ENCODE data around the gene DGLUCY.
A peak's percentile ranks its signal among the peaks of the same experiment; 100 is the strongest.
"Not testable (repeated sequence)": the region's sequence is repeated elsewhere in the genome, so short reads cannot be mapped to it uniquely, and the experiment has no call there.

Gene DGLUCY, protein sequence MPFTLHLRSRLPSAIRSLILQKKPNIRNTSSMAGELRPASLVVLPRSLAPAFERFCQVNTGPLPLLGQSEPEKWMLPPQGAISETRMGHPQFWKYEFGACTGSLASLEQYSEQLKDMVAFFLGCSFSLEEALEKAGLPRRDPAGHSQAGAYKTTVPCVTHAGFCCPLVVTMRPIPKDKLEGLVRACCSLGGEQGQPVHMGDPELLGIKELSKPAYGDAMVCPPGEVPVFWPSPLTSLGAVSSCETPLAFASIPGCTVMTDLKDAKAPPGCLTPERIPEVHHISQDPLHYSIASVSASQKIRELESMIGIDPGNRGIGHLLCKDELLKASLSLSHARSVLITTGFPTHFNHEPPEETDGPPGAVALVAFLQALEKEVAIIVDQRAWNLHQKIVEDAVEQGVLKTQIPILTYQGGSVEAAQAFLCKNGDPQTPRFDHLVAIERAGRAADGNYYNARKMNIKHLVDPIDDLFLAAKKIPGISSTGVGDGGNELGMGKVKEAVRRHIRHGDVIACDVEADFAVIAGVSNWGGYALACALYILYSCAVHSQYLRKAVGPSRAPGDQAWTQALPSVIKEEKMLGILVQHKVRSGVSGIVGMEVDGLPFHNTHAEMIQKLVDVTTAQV

DNA sequence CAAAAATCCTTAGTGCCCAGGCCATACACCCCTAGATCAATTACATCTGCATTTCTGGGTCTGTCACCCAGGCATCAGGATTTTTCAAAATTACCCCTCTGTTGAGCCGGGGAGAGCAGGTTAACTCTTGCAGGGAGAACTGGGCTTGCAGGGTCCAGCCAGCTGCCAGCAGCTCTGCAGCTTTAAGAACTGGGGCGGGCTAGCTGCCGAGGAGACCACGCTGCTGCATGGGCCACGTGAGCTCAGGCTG is at the start of gene DGLUCY:
DGLUCY (plus strand) TSS at position 245 of the 250 bp plus-strand sequence. CDS start 46,222 bp downstream, outside the sequence.
- intact Hi-C loops (cut with DNase I) = no loop called here
- no peak for DNase-seq

DNA sequence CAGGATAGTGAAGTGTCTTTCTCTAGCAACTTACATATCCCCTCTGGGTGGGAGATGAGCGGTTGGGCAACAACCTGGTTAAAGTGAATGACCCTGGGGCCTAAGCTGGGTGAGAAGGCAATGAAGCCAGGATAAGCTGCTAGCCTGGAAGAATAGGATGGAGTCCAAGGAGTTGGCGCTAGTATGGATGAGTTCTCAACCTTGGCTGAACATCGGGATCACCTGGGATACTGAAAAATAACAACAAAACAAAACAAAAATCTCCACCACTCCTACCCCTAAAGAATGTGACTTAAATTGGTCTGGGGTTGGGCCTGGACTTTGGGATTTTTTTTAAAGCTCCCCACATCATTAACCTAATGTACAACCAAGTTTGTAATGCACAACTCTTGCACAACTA is 48.6 kb upstream of the DGLUCY start:
- intact Hi-C loops (cut with DNase I) = loop anchor here (10.0 kb wide), 1 partner anchor 160 kb away; no protein-coding TSS in a partner anchor
- DNase-seq = no peak

DNA sequence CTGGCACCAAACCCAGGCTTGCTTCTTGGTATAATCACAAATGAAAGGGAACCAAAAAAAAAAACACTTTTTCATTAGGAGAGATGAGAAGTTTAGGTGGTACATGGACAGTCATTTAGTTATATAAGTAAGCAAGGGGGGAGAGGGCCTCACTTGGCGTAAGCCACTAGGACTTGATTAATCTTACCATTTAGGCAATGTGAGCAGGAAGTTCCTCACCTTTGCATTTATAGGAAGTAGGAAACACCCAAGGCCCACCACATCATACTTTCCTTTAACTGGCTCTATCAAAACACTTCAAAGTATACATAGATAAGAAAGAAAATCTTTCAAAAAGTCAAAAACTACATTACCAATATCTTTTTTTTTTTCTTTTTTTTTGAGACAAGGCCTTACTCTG is 46.7 kb upstream of the DGLUCY start:
- intact Hi-C loops (cut with DNase I) = loop anchor here (10.0 kb wide), 1 partner anchor 162 kb away; no protein-coding TSS in a partner anchor
- no peak for DNase-seq

DNA sequence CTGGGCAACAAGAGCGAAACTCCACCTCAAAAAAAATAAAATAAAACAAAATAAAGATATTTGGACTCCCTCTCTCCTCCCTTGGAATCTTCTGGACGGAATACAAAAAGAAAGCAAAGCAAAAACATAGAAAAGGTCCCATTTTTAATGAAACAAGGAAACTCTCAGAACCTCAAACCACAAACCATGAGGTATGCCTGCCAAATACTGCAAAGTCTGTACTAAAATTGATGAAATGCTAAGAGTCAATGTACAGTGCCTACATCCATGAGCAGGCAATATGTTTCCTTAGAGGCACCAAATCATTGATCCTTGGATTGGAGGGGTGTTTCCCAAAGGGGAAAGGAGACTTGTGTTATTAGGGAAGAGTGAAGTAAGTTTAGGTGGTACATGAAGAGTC is 45.2 kb upstream of the DGLUCY start:
- intact Hi-C loops (cut with DNase I) = loop anchor here (10.0 kb wide), 1 partner anchor 164 kb away; no protein-coding TSS in a partner anchor
- no peak for DNase-seq

DNA sequence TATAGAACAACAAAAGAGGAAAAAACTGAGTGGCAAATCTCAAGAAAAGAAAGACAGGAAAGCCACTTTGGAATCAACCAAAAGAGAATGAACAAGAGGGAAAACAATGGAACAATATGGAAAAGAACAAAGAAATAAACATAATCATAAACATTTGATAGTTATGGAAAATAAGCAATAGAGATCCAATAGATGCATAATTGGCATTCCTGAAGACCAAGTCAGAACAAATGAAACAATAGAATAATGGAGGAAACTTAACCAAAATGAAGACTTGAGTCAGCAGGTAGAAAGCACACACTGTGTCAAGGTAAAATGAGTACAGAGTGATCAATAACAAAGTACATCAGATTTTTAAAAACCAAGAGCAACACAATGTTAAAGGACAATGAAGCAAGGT is 43.3 kb upstream of the DGLUCY start:
- intact Hi-C loops (cut with DNase I) = no loop called here
- DNase-seq = no peak

DNA sequence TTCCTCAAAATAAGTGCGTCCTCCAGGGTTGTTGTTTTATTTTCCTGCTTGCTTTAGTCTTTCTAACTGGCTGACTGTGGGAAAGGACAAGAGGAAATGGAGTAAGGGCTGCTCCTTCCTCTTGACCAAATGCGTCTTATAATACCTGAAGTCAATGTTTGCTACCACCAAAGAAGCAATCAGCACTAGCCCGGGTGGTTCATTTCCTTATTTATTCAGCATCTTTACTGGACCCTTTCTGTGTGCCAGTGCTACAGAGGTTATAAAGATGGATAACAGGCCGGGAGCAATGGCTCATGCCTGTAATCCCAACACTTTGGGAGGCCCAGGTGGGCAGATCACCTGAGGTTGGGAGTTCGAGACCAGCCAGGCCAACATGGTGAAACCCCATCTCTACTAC is 38.3 kb upstream of the DGLUCY start:
- DNase-seq = peak in 1 of 42 donors; percentile 7
- intact Hi-C loops (cut with DNase I) = no loop called here

DNA sequence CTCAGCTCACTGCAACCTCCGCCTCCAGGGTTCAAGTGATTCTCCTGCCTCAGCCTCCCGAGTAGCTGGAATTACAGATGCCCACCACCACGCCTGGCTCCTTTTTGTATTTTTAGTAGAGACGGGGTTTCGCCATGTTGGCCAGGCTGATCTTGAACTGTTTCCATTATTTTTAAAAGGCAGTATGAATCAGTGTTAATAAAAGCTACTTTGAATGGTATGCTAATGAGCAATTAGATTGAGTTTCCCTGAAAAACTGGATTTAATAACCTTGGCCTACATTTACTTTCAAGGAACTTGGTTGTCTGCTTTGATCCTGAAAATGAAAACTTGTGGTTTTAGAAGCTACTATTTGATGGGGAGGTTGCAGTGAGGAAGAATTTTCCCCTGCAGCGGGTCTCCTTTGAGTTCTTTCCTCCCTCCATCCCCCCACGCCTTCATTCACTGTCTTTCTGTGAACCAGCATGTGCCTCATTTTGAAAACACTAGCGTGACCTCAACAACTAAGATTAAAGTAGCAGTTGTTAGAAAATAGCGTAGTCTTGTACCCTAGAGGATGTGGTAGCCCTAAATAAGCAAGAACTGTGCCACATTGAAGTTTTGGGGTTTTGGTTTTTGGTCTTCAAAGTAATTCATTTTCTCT is 35.7 kb upstream of the DGLUCY start:
- intact Hi-C loops (cut with DNase I) = no loop called here
- DNase-seq = no peak

DNA sequence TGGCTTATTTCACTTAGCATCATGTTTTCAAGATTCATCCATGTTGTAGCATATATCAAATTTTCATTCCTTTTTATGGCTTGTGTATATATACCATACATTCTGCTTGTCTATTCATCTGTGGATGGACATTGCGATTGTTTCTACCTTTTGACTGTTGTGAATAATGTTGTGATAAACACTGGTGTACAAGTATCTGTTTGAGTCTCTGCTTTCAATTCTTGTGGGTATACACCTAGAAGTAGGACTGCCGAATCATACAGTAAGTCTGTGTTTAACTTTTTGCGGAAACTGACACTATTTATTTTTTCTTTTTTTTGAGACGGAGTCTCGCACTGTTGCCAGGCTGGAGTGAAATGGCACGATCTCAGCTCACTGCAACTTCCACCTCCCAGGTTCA is 33.8 kb upstream of the DGLUCY start:
- intact Hi-C loops (cut with DNase I) = no loop called here
- no peak for DNase-seq

DNA sequence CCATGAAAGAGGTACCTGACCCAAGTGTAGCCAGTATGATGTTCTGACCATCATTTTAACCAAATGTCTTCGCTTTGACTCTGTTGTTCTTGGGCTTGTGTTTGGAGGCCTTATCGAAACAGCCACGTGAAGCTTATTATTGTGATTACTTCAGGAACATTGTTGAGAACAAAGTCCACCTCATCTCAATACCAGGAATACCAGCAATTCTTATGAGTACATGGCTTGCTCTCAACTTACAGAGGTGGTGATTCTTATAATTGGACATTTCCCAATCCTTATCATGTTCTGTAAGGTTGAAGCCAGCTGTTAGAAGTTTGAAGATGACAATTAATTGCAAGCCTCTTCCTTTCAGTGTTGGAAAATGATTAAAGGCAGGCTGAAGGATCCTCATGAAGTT is 31.6 kb upstream of the DGLUCY start:
- no peak for DNase-seq

DNA sequence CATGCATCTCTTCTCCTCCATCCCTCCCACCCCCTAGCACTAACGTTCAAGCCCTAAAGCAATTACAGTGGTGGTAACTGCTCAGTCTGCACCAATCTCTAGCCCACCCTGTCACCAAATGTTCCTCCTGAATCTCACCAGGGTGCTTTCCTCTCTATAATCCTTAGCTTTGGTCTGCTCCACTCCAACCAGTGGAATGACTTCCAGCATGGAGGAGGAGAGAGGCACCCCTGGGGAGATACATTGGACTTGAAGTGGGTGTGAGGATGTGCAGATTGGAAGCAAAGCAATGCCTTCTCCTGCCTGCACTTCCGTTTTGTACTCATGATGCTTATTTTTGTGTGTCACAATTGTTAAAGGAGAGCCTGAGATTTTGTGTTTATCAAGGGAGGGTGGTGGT is 29.4 kb upstream of the DGLUCY start:
- DNase-seq = no peak
- intact Hi-C loops (cut with DNase I) = no loop called here

More for the DNA sequence above, 31.6 kb upstream of the DGLUCY start:
- intact Hi-C loops (cut with DNase I) = no loop called here

DNA sequence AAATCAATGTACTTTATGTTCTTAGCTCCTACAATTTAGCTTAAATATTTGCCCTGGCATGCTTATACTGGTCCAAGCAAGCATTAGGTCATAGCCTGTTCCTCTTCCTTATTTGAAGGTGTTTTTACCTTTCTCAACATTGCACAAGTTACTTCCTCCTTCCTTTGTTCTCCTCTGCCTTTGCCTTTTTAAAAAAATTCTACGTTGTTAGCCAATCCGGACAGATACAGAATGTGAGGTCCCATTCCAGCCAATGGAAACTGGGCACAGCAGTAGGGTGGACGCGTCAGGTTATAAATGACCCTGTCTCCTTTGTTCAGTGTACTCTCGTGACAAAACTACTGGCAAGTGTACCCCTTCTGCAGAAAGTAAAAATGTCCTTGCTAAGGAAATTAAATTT is 26.4 kb upstream of the DGLUCY start:
- intact Hi-C loops (cut with DNase I); DNase-seq: not testable (repeated sequence)

DNA sequence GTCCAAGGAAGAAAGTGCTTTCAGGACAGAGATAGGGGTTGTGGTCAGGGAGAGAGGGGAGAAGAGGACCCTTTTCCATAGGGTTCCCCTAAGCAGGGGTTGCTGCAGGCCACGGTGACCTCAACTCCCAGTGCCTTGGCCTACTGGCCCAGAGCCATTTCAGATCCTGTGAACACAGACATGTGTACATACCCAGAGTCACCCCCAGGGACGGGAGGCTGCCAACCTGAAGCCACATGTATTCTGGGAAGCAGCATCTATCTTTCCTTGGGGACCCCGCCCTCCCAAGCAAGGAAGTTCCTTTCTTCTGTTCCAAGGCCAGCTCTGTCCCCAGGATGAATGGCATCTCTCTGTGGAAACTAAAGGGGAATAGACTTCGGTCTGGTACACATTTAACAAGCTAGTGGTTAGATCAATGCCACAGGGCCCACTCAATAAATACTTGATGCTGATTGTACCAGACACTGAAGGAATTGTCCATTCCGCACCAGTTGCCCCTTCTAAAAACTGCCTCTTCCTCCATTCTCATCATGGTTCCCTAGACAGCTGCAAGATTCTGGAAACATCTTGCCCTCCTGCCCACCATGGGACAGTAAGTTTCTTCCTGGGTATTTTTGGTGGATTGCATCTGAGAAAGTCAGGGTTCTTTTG is 25.2 kb upstream of the DGLUCY start:
- DNase-seq = peak in 1 of 42 donors; percentile 25
- intact Hi-C loops (cut with DNase I) = no loop called here

DNA sequence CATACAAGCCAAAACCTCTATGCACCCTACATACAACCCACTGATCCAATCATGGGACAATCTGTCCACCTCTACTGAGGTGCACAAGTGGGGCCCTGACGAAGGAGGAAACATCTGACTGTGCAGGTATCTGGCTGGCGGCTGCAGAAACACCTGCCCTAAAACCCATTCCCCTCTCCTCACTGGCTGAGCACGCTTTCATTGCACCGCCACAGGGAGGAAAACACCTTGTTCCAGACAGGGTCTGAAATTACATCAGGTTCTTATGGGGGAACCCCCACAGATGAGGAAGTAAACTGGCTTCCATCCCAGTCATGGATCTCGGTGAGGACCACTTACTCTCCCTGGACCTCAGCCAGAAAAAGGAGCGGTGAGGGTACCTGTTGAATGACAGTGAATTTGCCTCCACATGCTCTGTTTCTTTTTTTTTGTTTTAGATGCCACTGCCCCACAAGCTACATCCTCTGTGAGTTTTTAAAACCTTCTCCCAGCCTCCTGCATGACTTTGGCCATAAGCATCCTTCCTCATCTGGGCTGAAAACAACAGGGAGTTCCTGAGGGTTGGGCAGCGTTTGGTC is 23.8 kb upstream of the DGLUCY start:
- intact Hi-C loops (cut with DNase I) = no loop called here

DNA sequence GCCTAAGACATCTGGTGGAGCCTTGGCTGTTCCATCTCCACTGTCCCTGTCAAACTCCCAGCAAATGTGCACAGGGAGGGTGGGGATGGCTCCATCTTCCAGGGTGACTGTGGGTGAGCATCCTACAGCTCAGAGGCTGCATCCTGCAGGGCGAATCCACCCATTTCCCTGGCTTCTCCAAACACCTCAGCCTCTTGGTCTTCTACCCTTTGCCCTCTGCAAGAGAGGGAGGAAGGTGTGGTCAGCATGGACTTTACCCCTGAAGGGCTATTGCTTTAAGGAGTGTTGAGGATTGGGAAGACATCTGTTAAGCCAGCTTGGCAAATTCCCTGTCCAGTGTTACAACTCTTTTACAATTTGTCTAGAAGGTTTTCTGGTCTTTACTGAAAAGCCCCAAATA is 23.1 kb upstream of the DGLUCY start:
- DNase-seq = peak in 1 of 42 donors; percentile 9
- intact Hi-C loops (cut with DNase I) = no loop called here

More for the DNA sequence above, 23.8 kb upstream of the DGLUCY start:
- peak in 1 of 42 donors; percentile 12 for DNase-seq

DNA sequence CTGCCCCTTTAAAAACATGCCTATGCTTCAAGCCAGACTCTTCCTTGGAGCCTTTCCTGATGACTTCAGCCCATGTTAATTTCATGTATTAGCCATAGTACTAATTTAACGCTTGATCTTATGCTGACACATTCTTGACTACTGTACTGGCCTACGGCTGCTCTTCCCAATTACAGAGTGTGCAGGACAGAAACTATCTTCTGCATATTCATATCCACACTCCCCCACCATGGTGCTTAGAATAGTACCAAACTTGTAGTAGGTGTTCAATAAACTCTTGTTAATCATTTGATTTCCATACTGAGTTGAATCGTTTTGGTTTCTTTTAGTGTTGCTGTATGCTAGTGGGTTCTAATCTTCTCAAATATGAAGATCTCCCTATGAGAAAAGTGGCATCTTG is 21.8 kb upstream of the DGLUCY start:
- intact Hi-C loops (cut with DNase I) = no loop called here
- no peak for DNase-seq

DNA sequence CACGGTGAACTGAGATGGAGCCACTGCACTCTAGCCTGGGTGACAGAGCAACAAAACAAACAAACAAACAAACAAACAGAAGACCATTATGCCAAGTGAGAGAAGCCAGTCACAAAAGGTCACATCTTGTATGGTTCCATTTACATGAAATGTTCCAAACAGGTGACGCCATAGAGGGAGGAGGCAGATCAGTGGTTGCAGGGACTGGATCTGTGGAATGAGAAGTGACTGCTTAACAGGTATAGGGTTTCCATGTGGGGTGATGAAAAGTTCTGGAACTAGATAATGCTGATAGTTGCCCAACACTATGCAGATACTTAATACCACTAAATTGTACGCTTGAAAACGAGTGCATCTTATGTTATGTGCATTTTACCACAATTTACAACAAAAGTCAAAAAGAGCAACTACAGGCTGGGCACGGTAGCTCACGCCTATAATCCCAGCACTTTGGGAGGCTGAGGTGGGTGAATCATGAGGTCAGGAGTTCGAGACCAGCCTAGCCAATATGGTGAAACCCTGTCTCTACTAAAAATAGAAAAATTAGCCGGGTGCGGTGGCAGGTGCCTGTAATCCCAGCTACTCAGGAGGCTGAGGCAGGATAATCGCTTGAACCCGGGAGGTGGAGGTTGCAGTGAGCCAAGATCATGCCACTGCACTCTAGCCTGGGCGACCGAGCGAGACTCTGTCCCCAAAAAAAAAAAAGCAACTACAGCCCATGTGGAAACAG is 20.0 kb upstream of the DGLUCY start:
- intact Hi-C loops (cut with DNase I) = not testable (repeated sequence)

DNA sequence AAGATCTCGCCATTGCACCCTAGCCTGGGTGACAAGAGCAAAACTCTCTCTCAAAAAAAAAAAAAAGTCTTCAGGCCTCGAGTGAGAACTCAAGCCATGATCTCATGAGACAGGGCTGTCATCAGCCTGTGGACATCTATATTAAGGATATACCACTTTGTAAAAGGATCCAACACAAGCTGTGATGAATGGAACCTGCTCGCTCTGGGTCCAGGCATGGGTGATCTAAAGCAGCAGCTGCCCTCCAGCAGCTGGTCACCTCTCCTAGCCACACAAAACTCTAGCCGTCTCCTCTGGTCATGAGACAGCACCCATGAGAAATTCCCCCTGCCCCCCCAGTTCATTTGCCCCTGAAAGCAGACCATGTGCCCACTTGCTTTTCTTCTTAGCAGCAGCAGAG is 19.1 kb upstream of the DGLUCY start:
- intact Hi-C loops (cut with DNase I) = no loop called here
- DNase-seq = peak in 1 of 42 donors; percentile 7

More for the DNA sequence above, 20.0 kb upstream of the DGLUCY start:
- not testable (repeated sequence) for DNase-seq

DNA sequence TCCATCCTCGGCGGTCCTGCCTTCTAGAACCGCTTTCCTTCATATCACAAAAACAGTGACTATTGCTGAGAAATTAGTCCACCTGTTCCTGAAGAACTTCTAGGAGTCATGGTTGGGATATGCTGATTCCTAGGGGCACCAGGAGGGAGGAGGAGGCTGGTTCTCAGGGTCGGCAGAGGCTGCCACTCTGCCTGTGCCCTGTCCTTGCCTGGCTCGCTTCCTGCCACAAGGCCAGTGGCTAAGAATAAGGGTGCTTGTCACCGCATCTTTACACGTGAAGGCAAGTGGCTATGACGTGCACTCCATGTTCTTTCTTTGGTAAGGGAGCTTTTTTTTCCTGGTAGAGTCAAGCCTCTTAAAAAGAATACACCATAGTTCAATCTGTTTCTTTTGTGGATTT is 18.7 kb upstream of the DGLUCY start:
- no peak for DNase-seq

DNA sequence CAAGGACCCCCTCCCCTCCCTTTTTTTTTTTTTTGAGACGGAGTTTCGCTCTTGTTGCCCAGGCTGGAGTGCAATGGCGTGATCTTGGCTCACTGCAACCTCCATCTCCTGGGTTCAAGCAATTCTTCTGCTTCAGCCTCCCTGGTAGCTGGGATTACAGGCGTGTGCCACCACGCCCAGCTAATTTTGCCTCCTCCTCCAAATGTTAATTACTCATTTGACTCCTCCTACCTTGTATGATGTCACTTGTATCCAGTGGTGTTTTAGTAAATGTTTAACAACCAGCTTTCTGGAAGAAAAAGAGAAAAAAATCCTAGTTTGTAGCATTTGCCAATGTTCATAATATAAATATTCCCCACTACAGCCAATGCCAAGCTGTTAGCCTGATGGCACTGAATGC is 16.2 kb upstream of the DGLUCY start:
- DNase-seq; intact Hi-C loops (cut with DNase I): not testable (repeated sequence)

More for the DNA sequence above, 18.7 kb upstream of the DGLUCY start:
- intact Hi-C loops (cut with DNase I) = no loop called here

Measured in head of caudate nucleus (tissue), 42 donors.